GM10847 (cell line): Measurements from ENCODE around the gene SLC12A3.

Experiments used
- POLR2A ChIP-seq: IDR thresholded peaks from 2 replicates; pipeline ENCODE4 v1.6.1; 2011; ENCODE audit not compliant: insufficient read length; ENCODE audit errors: extremely low read depth

SLC12A3 gene

GRCh38 chr16:56918467-56919012 lies 53.5 kb downstream of the SLC12A3 start:
- TF ChIP-seq POLR2A: no peak

GRCh38 chr16:56919099-56919800 lies 54.2 kb downstream of the SLC12A3 start:
- TF ChIP-seq POLR2A: no peak

GRCh38 chr16:56921571-56921970 lies 56.6 kb downstream of the SLC12A3 start:
- TF ChIP-seq POLR2A: no peak

- no peak for TF ChIP-seq POLR2A
Measured at GRCh38 chr16:56923481-56924091, 58.6 kb downstream of the SLC12A3 start.

GRCh38 chr16:56927471-56927870 lies 62.5 kb downstream of the SLC12A3 start:
- TF ChIP-seq POLR2A: no peak

- no peak for TF ChIP-seq POLR2A
Measured at GRCh38 chr16:56929639-56930038, 64.6 kb downstream of the SLC12A3 start.

GRCh38 chr16:56930486-56931270 lies 65.7 kb downstream of the SLC12A3 start:
- TF ChIP-seq POLR2A: no peak

GRCh38 chr16:56931271-56931891 lies 66.4 kb downstream of the SLC12A3 start:
- TF ChIP-seq POLR2A: no peak

GRCh38 chr16:56931892-56932720 lies 67.1 kb downstream of the SLC12A3 start, which contains the start of gene HERPUD1:
HERPUD1 (plus strand) TSS chr16:56932142; CDS start chr16:56932245, 103 bp downstream.
- peak; percentile 99 for TF ChIP-seq POLR2A

- TF ChIP-seq POLR2A: peak; percentile 23
Measured at GRCh38 chr16:56932721-56933619, 68.0 kb downstream of the SLC12A3 start.

GRCh38 chr16:56933828-56934598 lies 69.0 kb downstream of the SLC12A3 start:
- no peak for TF ChIP-seq POLR2A

- no peak for TF ChIP-seq POLR2A
Measured at GRCh38 chr16:56935201-56935600, 70.2 kb downstream of the SLC12A3 start.

- no peak for TF ChIP-seq POLR2A
Measured at GRCh38 chr16:56936491-56936890, 71.5 kb downstream of the SLC12A3 start.
